Measurements from ENCODE around the gene RORC.

DNA sequence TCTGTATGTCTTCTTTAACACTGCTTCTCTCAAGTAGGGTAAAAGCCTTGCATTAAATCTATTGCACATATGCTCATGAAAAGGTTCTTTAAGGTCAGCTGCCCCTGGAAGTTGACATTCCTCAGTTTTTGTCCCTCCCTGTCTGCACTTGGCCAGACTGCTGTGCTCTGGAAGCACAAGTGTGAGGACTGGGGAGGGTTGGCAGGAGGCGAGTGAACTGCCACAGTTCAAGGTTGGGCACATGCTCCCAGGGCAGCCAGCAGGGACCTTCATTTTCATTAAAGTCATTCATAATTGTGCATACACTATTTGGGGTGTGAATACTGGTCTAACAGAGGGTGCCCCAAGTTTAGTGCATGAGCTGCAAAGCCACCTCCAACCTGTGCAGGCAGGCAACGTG lies 32.8 kb upstream of the RORC start:
- TF ChIP-seq RFX5 (IDR thresholded peaks at IDR 0.05; ENCODE audit: borderline replicate concordance, low read depth, low read length): no peak
- TF ChIP-seq, protein P1, sequence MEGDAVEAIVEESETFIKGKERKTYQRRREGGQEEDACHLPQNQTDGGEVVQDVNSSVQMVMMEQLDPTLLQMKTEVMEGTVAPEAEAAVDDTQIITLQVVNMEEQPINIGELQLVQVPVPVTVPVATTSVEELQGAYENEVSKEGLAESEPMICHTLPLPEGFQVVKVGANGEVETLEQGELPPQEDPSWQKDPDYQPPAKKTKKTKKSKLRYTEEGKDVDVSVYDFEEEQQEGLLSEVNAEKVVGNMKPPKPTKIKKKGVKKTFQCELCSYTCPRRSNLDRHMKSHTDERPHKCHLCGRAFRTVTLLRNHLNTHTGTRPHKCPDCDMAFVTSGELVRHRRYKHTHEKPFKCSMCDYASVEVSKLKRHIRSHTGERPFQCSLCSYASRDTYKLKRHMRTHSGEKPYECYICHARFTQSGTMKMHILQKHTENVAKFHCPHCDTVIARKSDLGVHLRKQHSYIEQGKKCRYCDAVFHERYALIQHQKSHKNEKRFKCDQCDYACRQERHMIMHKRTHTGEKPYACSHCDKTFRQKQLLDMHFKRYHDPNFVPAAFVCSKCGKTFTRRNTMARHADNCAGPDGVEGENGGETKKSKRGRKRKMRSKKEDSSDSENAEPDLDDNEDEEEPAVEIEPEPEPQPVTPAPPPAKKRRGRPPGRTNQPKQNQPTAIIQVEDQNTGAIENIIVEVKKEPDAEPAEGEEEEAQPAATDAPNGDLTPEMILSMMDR (IDR thresholded peaks at IDR 0.05; ENCODE audit: control extremely low read depth in 1 of 3, insufficient read depth in 1 of 3, low read depth in 1 of 3, low read length in 3 of 3): no peak
- TF ChIP-seq BRCA1 (IDR thresholded peaks at IDR 0.05; ENCODE audit: low read depth, low read length): no peak

All from H1 (cell line).